ENCODE measurements around the gene CDK10.
A peak's percentile ranks its signal among the peaks of the same experiment; 100 is the strongest.

The CDK10 gene

GRCh38 chr16:89700649-89701424, 14.3 kb downstream of the CDK10 start:
- DNase-seq (ENCODE audit: extremely low read depth, low read depth), result no peak
- peak; percentile 21 for TF ChIP-seq CTCF (IDR thresholded peaks at IDR 0.05; ENCODE audit: low read depth, low read length, missing control alignments)
- peak overlapping the region; percentile 56 for H3K4me3 ChIP-seq (replicated peaks; ENCODE audit: low read depth, low read length)

- TF ChIP-seq CTCF (IDR thresholded peaks at IDR 0.05; ENCODE audit: low read depth, low read length, missing control alignments), result no peak
- no peak for DNase-seq (ENCODE audit: extremely low read depth, low read depth)
- H3K4me3 ChIP-seq (replicated peaks; ENCODE audit: low read depth, low read length), result peak within 1 kb of the TSS; percentile 56
These were observed 15.2 kb downstream of the CDK10 start, which contains the start of gene SPATA2L for GRCh38 chr16:89701425-89702406. SPATA2L (minus strand) TSS chr16:89701705; CDS start chr16:89701232, 473 bp downstream.

GRCh38 chr16:89704281-89704680, 17.8 kb downstream of the CDK10 start:
- H3K4me3 ChIP-seq (replicated peaks; ENCODE audit: low read depth, low read length), result no peak overlapping the region
- DNase-seq (ENCODE audit: extremely low read depth, low read depth), result no peak
- TF ChIP-seq CTCF (IDR thresholded peaks at IDR 0.05; ENCODE audit: low read depth, low read length, missing control alignments), result no peak

- no peak for TF ChIP-seq CTCF (IDR thresholded peaks at IDR 0.05; ENCODE audit: low read depth, low read length, missing control alignments)
- H3K4me3 ChIP-seq (replicated peaks; ENCODE audit: low read depth, low read length), result no peak overlapping the region
- DNase-seq (ENCODE audit: extremely low read depth, low read depth), result no peak
These were observed 18.5 kb downstream of the CDK10 start for GRCh38 chr16:89705006-89705405.

- TF ChIP-seq CTCF (IDR thresholded peaks at IDR 0.05; ENCODE audit: low read depth, low read length, missing control alignments), result no peak
- DNase-seq (ENCODE audit: extremely low read depth, low read depth), result no peak
- H3K4me3 ChIP-seq (replicated peaks; ENCODE audit: low read depth, low read length), result no peak overlapping the region
These were observed 20.2 kb downstream of the CDK10 start for GRCh38 chr16:89706518-89707260.

- TF ChIP-seq CTCF (IDR thresholded peaks at IDR 0.05; ENCODE audit: low read depth, low read length, missing control alignments), result no peak
- no peak overlapping the region for H3K4me3 ChIP-seq (replicated peaks; ENCODE audit: low read depth, low read length)
- DNase-seq (ENCODE audit: extremely low read depth, low read depth), result no peak
These were observed 21.2 kb downstream of the CDK10 start for GRCh38 chr16:89707695-89708094.
